Adrenal gland (tissue), 5 donors: ENCODE data around the gene ARF6.

ENCODE experiments used
- CTCF ChIP-seq, 6 experiments: fragments of 450-650 bp in 4 of 6; fragments of 200-600 bp in 2 of 6; sonication (generic) in 1 of 6; IDR thresholded peaks; 1 replicate in 5 of 6; 2 replicates in 1 of 6; pipeline versions ENCODE4 v1.5.1 to v1.8.0; 2016 to 2021; ENCODE audit warnings: antibody characterized with exemption in 6 of 6, mild to moderate bottlenecking in 2 of 6, moderate library complexity in 1 of 6
- POLR2A ChIP-seq, 2 donors: fragments of 450-650 bp; IDR thresholded peaks; one replicate each; pipeline ENCODE4 v1.6.1; 2017; ENCODE audit warnings: antibody characterized with exemption in 2 of 2, mild to moderate bottlenecking in 2 of 2, moderate library complexity in 1 of 2
- donor health status: DM: no; HTN: no; CAD: no.

DNA sequence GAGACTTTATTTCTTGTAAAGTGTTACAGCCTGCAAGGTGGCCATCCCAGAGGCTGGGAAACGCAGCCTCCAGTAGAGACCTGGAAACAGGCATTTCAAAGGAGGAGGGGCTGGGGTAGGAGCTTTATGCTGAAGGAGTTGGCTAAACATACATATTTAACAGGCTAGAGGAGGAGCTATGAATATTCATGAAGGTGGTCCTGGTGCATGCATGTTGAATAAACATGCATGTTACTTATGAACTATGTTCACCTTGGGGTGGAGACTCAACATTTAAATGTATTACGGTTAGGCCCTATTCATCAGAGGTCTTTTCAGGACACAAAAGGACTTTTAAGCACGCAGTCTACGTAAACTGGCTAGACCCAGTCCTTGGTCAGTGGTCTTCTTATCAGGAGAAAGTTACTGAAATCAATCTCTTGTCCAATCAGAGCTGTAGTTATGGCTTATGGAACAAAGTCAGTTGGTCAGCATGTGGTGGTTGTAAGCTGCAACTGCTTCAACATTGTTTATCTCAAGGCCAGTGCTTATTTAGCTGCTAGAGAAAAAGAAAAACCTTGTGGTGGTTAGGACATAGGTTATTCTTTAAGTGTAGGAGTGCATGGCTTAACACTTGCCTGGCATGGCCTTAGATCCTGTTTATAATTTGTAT lies 11.4 kb upstream of the ARF6 start:
- no peak for TF ChIP-seq POLR2A (IDR thresholded peaks at IDR 0.05)
- TF ChIP-seq CTCF (IDR thresholded peaks at IDR 0.05): no peak
